ENCODE results near the gene AFAP1.

DNA sequence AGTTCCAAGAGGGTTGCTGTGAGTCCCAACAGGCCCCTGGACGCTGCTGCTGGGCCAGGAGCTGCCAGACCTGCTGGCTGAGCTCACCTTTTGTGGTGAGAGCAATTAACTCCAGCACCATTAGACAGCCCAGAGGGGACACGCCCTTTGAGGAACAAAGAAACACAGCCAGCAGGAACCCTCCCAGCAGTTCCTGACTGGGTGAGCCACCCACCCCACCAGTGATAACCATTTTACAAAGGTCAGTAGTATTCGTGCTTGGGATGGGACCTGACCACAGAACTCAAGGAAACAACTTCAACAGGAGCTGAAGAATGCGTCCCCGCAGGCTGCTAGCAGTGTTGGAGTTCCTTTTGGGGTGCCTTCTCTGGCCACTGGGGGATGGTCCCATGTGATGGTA is 38.8 kb upstream of the AFAP1 start:
- TF ChIP-seq CTCF (IDR thresholded peaks at IDR 0.05) (no peak), POLR2A (IDR thresholded peaks at IDR 0.05) (no peak)

All from lower leg skin (tissue), 3 donors.